GM19468 (cell line): ENCODE results near the gene LRRC7.
"Not testable (repeated sequence)": the region's sequence is repeated elsewhere in the genome, so short reads cannot be mapped to it uniquely, and the experiment has no call there.

ENCODE experiments used
- ATAC-seq: cut with Tn5 transposase; IDR thresholded peaks from one replicate; pipeline ENCODE4 v1.9.1; 2021; ENCODE audit warnings: mild to moderate bottlenecking, moderate library complexity, moderate number of reproducible peaks; ENCODE audit not compliant: unreplicated experiment; ENCODE audit errors: extremely low read depth

Gene LRRC7

GRCh38 chr1:69688193-69688592 is 120.5 kb downstream of the LRRC7 start:
- no peak for ATAC-seq

GRCh38 chr1:69691179-69691578 is 123.5 kb downstream of the LRRC7 start:
- no peak for ATAC-seq

- ATAC-seq = no peak
These were observed 126.4 kb downstream of the LRRC7 start for GRCh38 chr1:69693921-69694675.

GRCh38 chr1:69697340-69697739 is 129.6 kb downstream of the LRRC7 start:
- ATAC-seq = no peak

- no peak for ATAC-seq
These were observed 133.0 kb downstream of the LRRC7 start for GRCh38 chr1:69700770-69701169.

GRCh38 chr1:69702085-69702484 is 134.4 kb downstream of the LRRC7 start:
- ATAC-seq = no peak

GRCh38 chr1:69706473-69706872 is 138.8 kb downstream of the LRRC7 start:
- ATAC-seq = no peak

GRCh38 chr1:69707103-69707502 is 139.4 kb downstream of the LRRC7 start:
- ATAC-seq = no peak

- ATAC-seq = no peak
These were observed 142.9 kb downstream of the LRRC7 start for GRCh38 chr1:69710484-69711189.

- ATAC-seq = no peak
These were observed 143.6 kb downstream of the LRRC7 start for GRCh38 chr1:69711190-69711930.

- not testable (repeated sequence) for ATAC-seq
These were observed 150.1 kb downstream of the LRRC7 start for GRCh38 chr1:69717834-69718233.

- ATAC-seq = no peak
These were observed 160.5 kb downstream of the LRRC7 start for GRCh38 chr1:69728206-69728605.

- no peak for ATAC-seq
These were observed 165.3 kb downstream of the LRRC7 start for GRCh38 chr1:69733061-69733460.

GRCh38 chr1:69737527-69738185 is 169.9 kb downstream of the LRRC7 start:
- no peak for ATAC-seq

- ATAC-seq = no peak
These were observed 170.9 kb downstream of the LRRC7 start for GRCh38 chr1:69738458-69739250.

GRCh38 chr1:69739251-69739605 is 171.5 kb downstream of the LRRC7 start:
- ATAC-seq = no peak

GRCh38 chr1:69743146-69743545 is 175.4 kb downstream of the LRRC7 start:
- ATAC-seq = no peak

- ATAC-seq = no peak
These were observed 176.7 kb downstream of the LRRC7 start for GRCh38 chr1:69744381-69744780.

- ATAC-seq = no peak
These were observed 179.5 kb downstream of the LRRC7 start for GRCh38 chr1:69747207-69747606.

GRCh38 chr1:69750638-69751037 is 182.9 kb downstream of the LRRC7 start:
- ATAC-seq = no peak
